Activated T-helper 1 cell treated with anti-CD3 and anti-CD28 coated beads, Interleukin-12 subunit alpha, Interleukin-12 subunit beta, Interleukin-2, Interleukin-4 antibody, amounts not matched to agents 30 ng/mL and 10 ng/mL and 1 ng/mL, durations not matched to agents 14 hours and 24 hours and 36 hours (primary cell): ENCODE results near the gene TBCD. TPM values are rescaled to one million over a fixed set of nuclear protein-coding genes. Genes with fewer than 3 reads are reported as not detected.
"Not testable (repeated sequence)": the region's sequence is repeated elsewhere in the genome, so short reads cannot be mapped to it uniquely, and the experiment has no call there.

Experiments used
- DNase-seq: peaks from one replicate; pipeline ENCODE4 v3.0.0; 2021; ENCODE audit warnings: low spot score
- H3K27ac Mint-ChIP-seq: one replicate; pipeline ENCODE4 v1.8.0; 2021; ENCODE audit warnings: mild to moderate bottlenecking, mixed read lengths
- H3K27me3 Mint-ChIP-seq: one replicate; pipeline ENCODE4 v1.8.0; 2022; ENCODE audit warnings: mild to moderate bottlenecking, moderate library complexity, mixed read lengths; ENCODE audit not compliant: insufficient read depth
- H3K36me3 Mint-ChIP-seq: one replicate; pipeline ENCODE4 v1.8.0; 2021; ENCODE audit warnings: low read depth, mixed read lengths
- H3K4me1 Mint-ChIP-seq: one replicate; pipeline ENCODE4 v1.8.0; 2021; ENCODE audit warnings: low read depth, mixed read lengths
- H3K4me3 Mint-ChIP-seq: one replicate; pipeline ENCODE4 v1.8.0; 2021; ENCODE audit warnings: mild to moderate bottlenecking, moderate library complexity, mixed read lengths
- H3K9me3 Mint-ChIP-seq: one replicate; pipeline ENCODE4 v1.8.0; 2021; ENCODE audit warnings: mixed read lengths
- intact Hi-C: fragments of 100-400 bp; cut with micrococcal nuclease; formaldehyde crosslinking; loops from one replicate; pipeline ENCODE4 v1.15.1; 2024
- total RNA-seq: library from RNA; stranded (reverse); gene quantifications from 2 replicates; pipeline ENCODE4 v1.2.3, GENCODE V29; 2022

Gene TBCD
- total RNA-seq, 1 donor from 2014 or later = 111 TPM

DNA sequence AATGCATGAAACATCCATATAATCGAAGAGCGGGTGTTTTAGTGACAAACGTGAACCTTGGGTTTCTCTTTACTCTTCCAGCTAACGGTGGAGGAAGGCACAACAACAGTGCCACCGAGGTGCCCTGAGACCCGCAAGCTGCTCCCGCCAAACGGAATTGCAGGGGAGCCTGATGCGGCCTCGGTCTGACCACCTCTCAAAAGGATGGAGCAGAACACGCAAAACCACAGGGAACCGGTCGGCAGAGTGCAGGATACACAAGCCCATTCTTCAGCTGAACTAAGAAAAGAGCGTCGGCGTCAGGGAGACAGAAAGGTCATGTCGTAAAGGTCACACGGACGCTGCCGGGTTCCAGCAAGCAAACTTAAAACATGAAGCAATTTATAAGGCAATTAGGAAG is 197.5 kb downstream of the TBCD start:
- peaks cover 57% of the 10 kb centered on the region for H3K36me3 Mint-ChIP-seq
- H3K27ac Mint-ChIP-seq = no peak overlapping the region
- H3K9me3 Mint-ChIP-seq = peaks cover 48% of the 10 kb centered on the region
- no peak for DNase-seq
- no peak overlapping the region for H3K4me3 Mint-ChIP-seq
- no peaks in the 10 kb centered on the region for H3K27me3 Mint-ChIP-seq
- intact Hi-C loops = no loop called here
- H3K4me1 Mint-ChIP-seq = no peaks in the 10 kb centered on the region

GRCh38 chr17:82949984-82950383 is 198.1 kb downstream of the TBCD start:
- Mint-ChIP-seq H3K36me3 (peaks cover 57% of the 10 kb centered on the region), H3K9me3 (peaks cover 48% of the 10 kb centered on the region), H3K4me3 (no peak overlapping the region), H3K27ac (no peak overlapping the region), H3K4me1 (no peaks in the 10 kb centered on the region), H3K27me3 (no peaks in the 10 kb centered on the region)
- intact Hi-C loops = no loop called here
- DNase-seq = no peak

DNA sequence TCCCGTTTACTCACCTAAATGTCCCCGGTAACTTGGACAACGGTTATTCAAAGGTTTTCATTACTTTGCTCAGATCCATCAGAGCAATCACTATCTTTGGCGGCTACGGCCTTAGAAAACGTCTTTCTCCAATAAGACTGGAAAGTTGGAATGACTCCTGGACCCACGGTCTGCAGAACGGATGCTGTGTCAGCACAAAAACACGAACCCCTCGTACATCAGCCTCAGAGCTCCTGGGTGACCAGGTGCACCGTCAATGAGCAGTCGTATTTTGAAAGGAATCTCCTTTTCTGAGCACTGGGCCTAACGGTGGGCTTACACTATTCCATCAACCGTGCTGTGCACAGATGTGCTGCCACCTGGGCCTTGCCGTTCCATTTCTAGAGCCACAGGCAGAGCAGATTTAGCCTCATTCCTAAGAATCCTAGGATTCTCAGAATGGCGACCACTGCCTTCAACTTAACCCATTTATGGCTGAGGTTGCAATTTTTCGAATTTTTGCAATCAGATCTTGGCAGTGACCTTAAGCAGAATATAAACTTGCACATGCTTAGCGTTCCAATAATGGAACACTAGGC is 198.7 kb downstream of the TBCD start:
- peaks cover 56% of the 10 kb centered on the region for H3K36me3 Mint-ChIP-seq
- no peaks in the 10 kb centered on the region for H3K27me3 Mint-ChIP-seq
- H3K4me1 Mint-ChIP-seq = no peaks in the 10 kb centered on the region
- no peak overlapping the region for H3K4me3 Mint-ChIP-seq
- intact Hi-C loops = no loop called here
- peaks cover 48% of the 10 kb centered on the region for H3K9me3 Mint-ChIP-seq
- H3K27ac Mint-ChIP-seq = no peak overlapping the region
- no peak for DNase-seq

GRCh38 chr17:82952019-82952418 is 200.2 kb downstream of the TBCD start:
- Mint-ChIP-seq H3K4me3 (no peak overlapping the region), H3K9me3 (peaks cover 39% of the 10 kb centered on the region), H3K27me3 (no peaks in the 10 kb centered on the region), H3K36me3 (peaks cover 49% of the 10 kb centered on the region), H3K27ac (no peak overlapping the region), H3K4me1 (no peaks in the 10 kb centered on the region)
- intact Hi-C loops = no loop called here
- DNase-seq = no peak

DNA sequence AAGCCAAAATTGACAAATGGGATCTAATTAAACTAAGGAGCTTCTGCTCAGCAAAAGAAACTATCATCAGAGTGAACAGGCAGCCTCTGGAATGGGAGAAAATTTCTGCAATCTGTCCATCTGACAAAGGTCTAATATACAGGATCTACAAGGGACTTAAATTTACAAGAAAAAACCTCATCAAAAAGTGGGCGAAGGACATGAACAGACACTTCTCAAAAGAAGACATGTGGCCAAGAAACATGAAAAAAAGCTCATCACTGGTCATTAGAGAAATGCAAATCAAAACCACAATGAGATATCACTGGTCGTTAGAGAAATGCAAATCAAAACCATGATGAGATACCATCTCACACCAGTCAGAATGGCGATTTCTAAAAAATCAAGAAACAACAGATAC is 203.2 kb downstream of the TBCD start:
- H3K4me1 Mint-ChIP-seq, intact Hi-C loops, DNase-seq, H3K4me3 Mint-ChIP-seq, H3K27ac Mint-ChIP-seq, H3K27me3 Mint-ChIP-seq: not testable (repeated sequence)
- Mint-ChIP-seq H3K36me3 (peaks cover 40% of the 10 kb centered on the region), H3K9me3 (peaks cover 33% of the 10 kb centered on the region)

GRCh38 chr17:82955627-82956026 is 203.8 kb downstream of the TBCD start:
- DNase-seq, intact Hi-C loops, H3K4me1 Mint-ChIP-seq, H3K27ac Mint-ChIP-seq, H3K27me3 Mint-ChIP-seq, H3K4me3 Mint-ChIP-seq: not testable (repeated sequence)
- Mint-ChIP-seq H3K36me3 (peaks cover 39% of the 10 kb centered on the region), H3K9me3 (peaks cover 33% of the 10 kb centered on the region)

- Mint-ChIP-seq H3K9me3 (peaks cover 33% of the 10 kb centered on the region), H3K27ac (no peak overlapping the region), H3K4me1 (no peaks in the 10 kb centered on the region), H3K36me3 (peaks cover 39% of the 10 kb centered on the region), H3K4me3 (no peak overlapping the region), H3K27me3 (no peaks in the 10 kb centered on the region)
- DNase-seq = no peak
- intact Hi-C loops = no loop called here
Measured at GRCh38 chr17:82956146-82956725, 204.4 kb downstream of the TBCD start.

DNA sequence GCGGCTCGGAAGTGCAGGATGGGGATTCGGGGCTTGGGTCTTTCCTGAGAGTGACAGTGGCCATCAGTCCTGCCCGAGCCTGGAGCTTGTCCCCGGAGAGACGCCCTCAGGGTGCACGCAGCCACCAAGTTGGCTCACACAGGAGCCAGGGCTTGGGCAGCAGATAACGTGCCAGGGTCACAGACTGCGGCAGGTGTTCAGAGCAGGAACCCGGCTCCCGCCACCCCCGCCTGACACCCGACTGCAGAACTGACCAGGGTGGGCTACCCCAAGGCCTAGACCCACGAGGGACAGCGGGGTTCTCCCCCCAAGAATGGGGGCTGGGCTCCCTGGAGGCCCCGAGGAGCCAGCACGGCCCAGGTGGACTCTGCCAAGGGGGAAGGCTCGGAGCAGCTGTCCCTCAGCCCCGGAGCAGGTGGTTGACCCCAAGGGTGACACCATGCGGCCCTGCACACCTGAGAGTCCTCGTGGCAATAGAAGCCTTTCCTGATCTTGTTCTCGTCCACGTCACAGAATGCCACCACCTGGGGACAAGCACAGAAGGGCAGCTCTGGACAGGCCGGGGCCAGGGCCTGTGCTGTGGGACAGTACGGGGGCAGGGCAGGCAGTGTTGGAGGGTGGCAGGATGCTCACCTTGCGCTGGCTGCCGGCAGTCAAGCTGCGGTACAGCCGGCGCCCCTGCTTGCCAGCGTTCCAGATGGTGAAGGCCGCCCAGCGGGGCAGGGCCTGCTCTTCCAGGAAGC is 205.0 kb downstream of the TBCD start:
- H3K4me3 Mint-ChIP-seq = no peak overlapping the region
- peaks cover 39% of the 10 kb centered on the region for H3K36me3 Mint-ChIP-seq
- H3K9me3 Mint-ChIP-seq = peaks cover 33% of the 10 kb centered on the region
- H3K4me1 Mint-ChIP-seq = no peaks in the 10 kb centered on the region
- no peak overlapping the region for H3K27ac Mint-ChIP-seq
- no peaks in the 10 kb centered on the region for H3K27me3 Mint-ChIP-seq
- DNase-seq = no peak
- intact Hi-C loops = no loop called here

DNA sequence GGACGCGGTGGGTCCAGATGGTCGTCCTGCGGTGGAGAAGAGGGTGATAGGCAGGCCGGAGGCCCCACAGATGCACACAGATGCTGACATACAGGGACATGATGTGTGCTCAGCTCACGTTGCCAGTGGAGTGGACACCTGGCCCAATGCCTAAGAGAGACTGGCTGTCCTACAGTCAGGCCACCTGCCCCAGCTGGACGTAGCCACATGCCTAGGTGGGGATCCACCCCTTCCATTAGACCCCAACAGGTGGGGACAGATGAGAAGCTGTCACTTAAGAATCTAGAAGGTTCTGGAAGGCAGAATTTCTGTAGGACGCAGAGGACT is 205.6 kb downstream of the TBCD start:
- no peak overlapping the region for H3K27ac Mint-ChIP-seq
- H3K36me3 Mint-ChIP-seq = peaks cover 35% of the 10 kb centered on the region
- no peak overlapping the region for H3K4me3 Mint-ChIP-seq
- H3K4me1 Mint-ChIP-seq = no peaks in the 10 kb centered on the region
- no peaks in the 10 kb centered on the region for H3K27me3 Mint-ChIP-seq
- DNase-seq = no peak
- intact Hi-C loops = no loop called here
- H3K9me3 Mint-ChIP-seq = peaks cover 29% of the 10 kb centered on the region

DNA sequence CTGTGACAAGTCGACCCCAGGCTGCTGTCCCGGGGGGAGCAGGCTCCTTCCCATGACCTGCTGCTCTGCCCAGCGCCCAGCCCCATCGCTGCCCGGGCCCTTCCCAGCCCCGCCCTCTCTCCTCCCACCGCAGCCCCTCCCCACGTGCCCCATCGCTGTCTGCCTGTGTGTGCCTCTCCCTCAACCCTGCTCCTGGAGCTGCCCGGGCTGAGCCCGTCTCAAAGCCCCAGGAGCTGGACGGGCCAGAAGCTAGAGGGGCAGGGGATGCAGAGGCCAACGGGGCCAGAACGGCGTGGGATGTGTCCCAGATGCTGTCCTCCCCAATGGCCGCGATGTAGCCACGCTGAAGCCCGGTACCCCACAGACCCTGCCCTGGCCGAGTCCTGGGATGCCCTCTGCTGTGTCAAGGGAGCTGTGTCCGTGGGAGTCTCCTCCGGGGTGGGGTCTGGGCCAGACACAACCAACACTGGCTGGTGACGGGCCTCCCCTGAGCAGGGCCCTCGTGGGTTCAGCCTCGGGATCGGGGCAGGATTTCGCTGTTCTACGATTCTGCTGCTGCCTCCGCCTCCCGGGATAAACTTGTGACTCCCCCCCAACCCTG is 206.2 kb downstream of the TBCD start:
- intact Hi-C loops = no loop called here
- Mint-ChIP-seq H3K4me1 (peaks cover under 1% of the 10 kb centered on the region), H3K9me3 (peaks cover 23% of the 10 kb centered on the region), H3K27me3 (no peaks in the 10 kb centered on the region), H3K4me3 (no peak overlapping the region), H3K27ac (no peak overlapping the region), H3K36me3 (peaks cover 29% of the 10 kb centered on the region)
- no peak for DNase-seq

- peaks cover 14% of the 10 kb centered on the region for H3K9me3 Mint-ChIP-seq
- intact Hi-C loops = no loop called here
- peaks cover 6% of the 10 kb centered on the region for H3K4me1 Mint-ChIP-seq
- no peak for DNase-seq
- no peak overlapping the region for H3K4me3 Mint-ChIP-seq
- H3K27ac Mint-ChIP-seq = no peak overlapping the region
- H3K36me3 Mint-ChIP-seq = peaks cover 21% of the 10 kb centered on the region
- no peaks in the 10 kb centered on the region for H3K27me3 Mint-ChIP-seq
Measured at GRCh38 chr17:82959242-82959930, 207.5 kb downstream of the TBCD start.

GRCh38 chr17:82959990-82960418 is 208.1 kb downstream of the TBCD start:
- H3K9me3 Mint-ChIP-seq = peaks cover 8% of the 10 kb centered on the region
- H3K36me3 Mint-ChIP-seq = peaks cover 15% of the 10 kb centered on the region
- peaks cover 6% of the 10 kb centered on the region for H3K4me1 Mint-ChIP-seq
- no peaks in the 10 kb centered on the region for H3K27me3 Mint-ChIP-seq
- intact Hi-C loops = no loop called here
- H3K4me3 Mint-ChIP-seq = no peak overlapping the region
- no peak for DNase-seq
- no peak overlapping the region for H3K27ac Mint-ChIP-seq
